Panc1 (cell line): Measurements from ENCODE around the gene AP5S1. TPM values are rescaled to one million over a fixed set of nuclear protein-coding genes. Genes with fewer than 3 reads are reported as not detected.

Experiments used
- ATAC-seq: fragments of 200-7000 bp; cut with Tn5 transposase; 2 replicates; pipeline ENCODE4 v1.9.1; 2020; ENCODE audit warnings: mild to moderate bottlenecking, moderate library complexity
- BruUV-seq: library from RNA; stranded (reverse); fragments of 400-500 nt; replicated peaks from 2 replicates; lab custom pipeline; 2021; lab: Mats Ljungman, UMichigan
- CTCF ChIA-PET: fragments of 300-600 bp; sonication (Branson Sonifier 250); formaldehyde crosslinking; loops from one replicate; lab custom pipeline; 2022; ENCODE audit warnings: antibody characterized with exemption; lab: Charles Lee
- POLR2A ChIA-PET: fragments of 300-600 bp; sonication (Branson Sonifier 250); formaldehyde crosslinking; loops from one replicate; lab custom pipeline; 2022; ENCODE audit warnings: antibody characterized with exemption; lab: Charles Lee
- DNase-seq: peaks from one replicate; pipeline ENCODE4 v3.0.0-alpha.2; 2010; ENCODE audit warnings: low read depth, low spot score
- H3K27ac ChIP-seq: 2 replicates; pipeline ENCODE4 v1.5.1; 2011; ENCODE audit warnings: mild to moderate bottlenecking, low read length, inconsistent platforms
- H3K27me3 ChIP-seq: fragments of 200-500 bp; sonication (Bioruptor generic); 2 replicates; pipeline ENCODE4 v1.6.0; 2014; ENCODE audit warnings: low read length, inconsistent platforms; ENCODE audit not compliant: control insufficient read depth, insufficient read depth
- H3K36me3 ChIP-seq: fragments of 200-500 bp; sonication (Bioruptor generic); 2 replicates; pipeline ENCODE4 v1.5.1; 2014; ENCODE audit warnings: inconsistent platforms, mild to moderate bottlenecking, low read length, moderate library complexity; ENCODE audit not compliant: control insufficient read depth, insufficient read depth
- H3K4me1 ChIP-seq: 2 replicates; pipeline ENCODE4 v1.5.1; 2011; ENCODE audit warnings: inconsistent platforms, mild to moderate bottlenecking, low read length, moderate library complexity; ENCODE audit not compliant: control insufficient read depth, insufficient read depth
- H3K4me3 ChIP-seq, 2 experiments: 2 replicates each; pipeline ENCODE4 v1.5.1; 2011 to 2012; ENCODE audit warnings: low read depth in 2 of 2, low read length in 2 of 2, mild to moderate bottlenecking in 2 of 2, inconsistent platforms in 1 of 2, moderate library complexity in 1 of 2
- H3K9me3 ChIP-seq: fragments of 200-500 bp; sonication (Bioruptor generic); 2 replicates; pipeline ENCODE4 v1.5.1; 2014; ENCODE audit warnings: low read depth, mild to moderate bottlenecking, inconsistent platforms, low read length, moderate library complexity; ENCODE audit not compliant: control insufficient read depth, insufficient read depth
- POLR2AphosphoS5 ChIP-seq: IDR thresholded peaks from 2 replicates; pipeline ENCODE4 v1.6.1; 2012; ENCODE audit warnings: mild to moderate bottlenecking, low read depth, low read length, moderate library complexity
- SIN3A ChIP-seq: IDR thresholded peaks from 2 replicates; pipeline ENCODE4 v1.6.1; 2012; ENCODE audit warnings: low read depth, mild to moderate bottlenecking, low read length, moderate library complexity, borderline replicate concordance; ENCODE audit not compliant: insufficient read depth
- TCF7L2 ChIP-seq: IDR thresholded peaks from 2 replicates; pipeline ENCODE4 v1.6.1; 2011; ENCODE audit warnings: mild to moderate bottlenecking, low read depth, low read length, inconsistent platforms
- in situ Hi-C: cut with HindIII; loops from 2 replicates; pipeline ENCODE4 v1.10.0; 2016; ENCODE audit warnings: low sequenced_read_pairs, low pct_unique_long_range_greater_than_20kb
- intact Hi-C: fragments of 100-400 bp; cut with micrococcal nuclease; formaldehyde crosslinking; loops from one replicate; pipeline ENCODE4 v1.10.0; 2022; ENCODE audit not compliant: unreplicated experiment
- total RNA-seq: library from RNA; stranded (reverse); gene quantifications from one replicate; pipeline ENCODE4 v1.2.1, GENCODE V29; 2021; ENCODE audit not compliant: unreplicated experiment
- TF ChIP-seq, protein P1 (sequence below), 2 experiments: IDR thresholded peaks; 2 replicates each; pipeline ENCODE4 v1.6.1; 2011 to 2012; ENCODE audit warnings: low read depth in 2 of 2, control low read depth in 1 of 2, low read length in 1 of 2, mild to moderate bottlenecking in 1 of 2, moderate library complexity in 1 of 2; ENCODE audit not compliant: insufficient read depth in 1 of 2
- TF ChIP-seq, protein P2 (sequence below): fragments of 450-650 bp; IDR thresholded peaks from 2 replicates; pipeline ENCODE4 v1.5.1; 2017; ENCODE audit warnings: mild to moderate bottlenecking

The AP5S1 gene
- total RNA-seq, 1 experiment from 2014 or later, result 23.1 TPM

GRCh38 chr20:3808544-3808943 is 11.8 kb upstream of the AP5S1 start:
- POLR2A ChIA-PET, result no interaction called here
- in situ Hi-C loops, result no loop called here
- no TSS peak for BruUV-seq
- Histone ChIP-seq H3K9me3 (no peaks in the 10 kb centered on the region), H3K4me3 (no peak overlapping the region), H3K36me3 (no peaks in the 10 kb centered on the region), H3K27me3 (no peaks in the 10 kb centered on the region), H3K27ac (peak overlapping the region; percentile 100), H3K4me1 (peaks cover 67% of the 10 kb centered on the region)
- DNase-seq, result no peak
- TF ChIP-seq, protein P1, sequence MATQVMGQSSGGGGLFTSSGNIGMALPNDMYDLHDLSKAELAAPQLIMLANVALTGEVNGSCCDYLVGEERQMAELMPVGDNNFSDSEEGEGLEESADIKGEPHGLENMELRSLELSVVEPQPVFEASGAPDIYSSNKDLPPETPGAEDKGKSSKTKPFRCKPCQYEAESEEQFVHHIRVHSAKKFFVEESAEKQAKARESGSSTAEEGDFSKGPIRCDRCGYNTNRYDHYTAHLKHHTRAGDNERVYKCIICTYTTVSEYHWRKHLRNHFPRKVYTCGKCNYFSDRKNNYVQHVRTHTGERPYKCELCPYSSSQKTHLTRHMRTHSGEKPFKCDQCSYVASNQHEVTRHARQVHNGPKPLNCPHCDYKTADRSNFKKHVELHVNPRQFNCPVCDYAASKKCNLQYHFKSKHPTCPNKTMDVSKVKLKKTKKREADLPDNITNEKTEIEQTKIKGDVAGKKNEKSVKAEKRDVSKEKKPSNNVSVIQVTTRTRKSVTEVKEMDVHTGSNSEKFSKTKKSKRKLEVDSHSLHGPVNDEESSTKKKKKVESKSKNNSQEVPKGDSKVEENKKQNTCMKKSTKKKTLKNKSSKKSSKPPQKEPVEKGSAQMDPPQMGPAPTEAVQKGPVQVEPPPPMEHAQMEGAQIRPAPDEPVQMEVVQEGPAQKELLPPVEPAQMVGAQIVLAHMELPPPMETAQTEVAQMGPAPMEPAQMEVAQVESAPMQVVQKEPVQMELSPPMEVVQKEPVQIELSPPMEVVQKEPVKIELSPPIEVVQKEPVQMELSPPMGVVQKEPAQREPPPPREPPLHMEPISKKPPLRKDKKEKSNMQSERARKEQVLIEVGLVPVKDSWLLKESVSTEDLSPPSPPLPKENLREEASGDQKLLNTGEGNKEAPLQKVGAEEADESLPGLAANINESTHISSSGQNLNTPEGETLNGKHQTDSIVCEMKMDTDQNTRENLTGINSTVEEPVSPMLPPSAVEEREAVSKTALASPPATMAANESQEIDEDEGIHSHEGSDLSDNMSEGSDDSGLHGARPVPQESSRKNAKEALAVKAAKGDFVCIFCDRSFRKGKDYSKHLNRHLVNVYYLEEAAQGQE (IDR thresholded peaks at IDR 0.05; ENCODE audit: insufficient read depth in 1 of 2, low read depth in 2 of 2, low read length in 1 of 2), result no peak
- TF ChIP-seq SIN3A (no peak), POLR2AphosphoS5 (no peak), TCF7L2 (no peak)
- TF ChIP-seq, protein P2, sequence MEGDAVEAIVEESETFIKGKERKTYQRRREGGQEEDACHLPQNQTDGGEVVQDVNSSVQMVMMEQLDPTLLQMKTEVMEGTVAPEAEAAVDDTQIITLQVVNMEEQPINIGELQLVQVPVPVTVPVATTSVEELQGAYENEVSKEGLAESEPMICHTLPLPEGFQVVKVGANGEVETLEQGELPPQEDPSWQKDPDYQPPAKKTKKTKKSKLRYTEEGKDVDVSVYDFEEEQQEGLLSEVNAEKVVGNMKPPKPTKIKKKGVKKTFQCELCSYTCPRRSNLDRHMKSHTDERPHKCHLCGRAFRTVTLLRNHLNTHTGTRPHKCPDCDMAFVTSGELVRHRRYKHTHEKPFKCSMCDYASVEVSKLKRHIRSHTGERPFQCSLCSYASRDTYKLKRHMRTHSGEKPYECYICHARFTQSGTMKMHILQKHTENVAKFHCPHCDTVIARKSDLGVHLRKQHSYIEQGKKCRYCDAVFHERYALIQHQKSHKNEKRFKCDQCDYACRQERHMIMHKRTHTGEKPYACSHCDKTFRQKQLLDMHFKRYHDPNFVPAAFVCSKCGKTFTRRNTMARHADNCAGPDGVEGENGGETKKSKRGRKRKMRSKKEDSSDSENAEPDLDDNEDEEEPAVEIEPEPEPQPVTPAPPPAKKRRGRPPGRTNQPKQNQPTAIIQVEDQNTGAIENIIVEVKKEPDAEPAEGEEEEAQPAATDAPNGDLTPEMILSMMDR, result no peak
- intact Hi-C loops, result no loop called here
- CTCF ChIA-PET, result interaction anchor here (0.7 kb wide), 1 partner anchor 56 kb away, joined by 5 read pairs; no protein-coding TSS in a partner anchor
- ATAC-seq, result no peak

GRCh38 chr20:3811467-3812258 is 8.7 kb upstream of the AP5S1 start:
- in situ Hi-C loops (no loop called here), intact Hi-C loops (no loop called here)
- peak; percentile 94 for TF ChIP-seq POLR2AphosphoS5
- TF ChIP-seq TCF7L2, result peak; percentile 85
- TF ChIP-seq, protein P1 (IDR thresholded peaks at IDR 0.05; ENCODE audit: insufficient read depth in 1 of 2, low read depth in 2 of 2, low read length in 1 of 2), result peak in 1 of 2 experiments; percentile 48; a peak in 1 of 4 replicates
- TF ChIP-seq, protein P2, result no peak
- TF ChIP-seq SIN3A, result peak; percentile 67; the same call in 1 of the 2 replicates
- ATAC-seq (peak; percentile 76), DNase-seq (peak; percentile 92)
- Histone ChIP-seq H3K27ac (peak overlapping the region; percentile 86), H3K27me3 (no peaks in the 10 kb centered on the region), H3K4me1 (peaks cover 57% of the 10 kb centered on the region), H3K4me3 (peak overlapping the region; percentile 40 to 60), H3K9me3 (no peaks in the 10 kb centered on the region), H3K36me3 (no peaks in the 10 kb centered on the region)
- ChIA-PET CTCF (interaction anchor here (0.6 kb wide), 1 partner anchor 1801 kb away, joined by 3 read pairs; no protein-coding TSS in a partner anchor), POLR2A (interaction anchor here (0.6 kb wide), 1 partner anchor 312 kb away, joined by 3 read pairs; no protein-coding TSS in a partner anchor)
- BruUV-seq, result no TSS peak
